Suprapubic skin (tissue), 4 donors: ENCODE measurements around the gene KSR1. TPM values are rescaled to one million over a fixed set of nuclear protein-coding genes. Genes with fewer than 3 reads are reported as not detected.

Experiments used
- DNase-seq, 2 donors: peaks; one replicate each; pipeline ENCODE4 v3.0.0-alpha.2; 2019; ENCODE audit warnings: low spot score in 2 of 2
- H3K27ac ChIP-seq: fragments of 200-600 bp; sonication (generic); one replicate; pipeline ENCODE4 v1.5.1; 2019
- H3K27me3 ChIP-seq: fragments of 200-600 bp; sonication (generic); one replicate; pipeline ENCODE4 v1.5.1; 2019
- H3K36me3 ChIP-seq: fragments of 200-600 bp; sonication (generic); one replicate; pipeline ENCODE4 v1.5.1; 2019
- H3K4me1 ChIP-seq: fragments of 200-600 bp; sonication (generic); one replicate; pipeline ENCODE4 v1.5.1; 2019
- H3K4me3 ChIP-seq: fragments of 200-600 bp; sonication (generic); one replicate; pipeline ENCODE4 v1.5.1; 2019; ENCODE audit warnings: mild to moderate bottlenecking
- H3K9me3 ChIP-seq: fragments of 200-600 bp; sonication (generic); one replicate; pipeline ENCODE4 v1.5.1; 2019
- EP300 ChIP-seq: sonication (generic); formaldehyde crosslinking; IDR thresholded peaks from one replicate; pipeline ENCODE4 v1.6.1; 2017; ENCODE audit warnings: antibody characterized with exemption
- POLR2A ChIP-seq, 2 donors: fragments of 450-650 bp; IDR thresholded peaks; one replicate each; pipeline ENCODE4 v1.6.1; 2017; ENCODE audit warnings: antibody characterized with exemption in 2 of 2, mild to moderate bottlenecking in 2 of 2, moderate library complexity in 2 of 2
- POLR2AphosphoS5 ChIP-seq, 3 donors: sonication (generic); formaldehyde crosslinking; IDR thresholded peaks; one replicate each; pipeline ENCODE4 v1.6.1; 2017; ENCODE audit warnings: antibody characterized with exemption in 3 of 3
- WGBS: methylation state at CpG from one replicate; pipeline ENCODE4 v1.1.5; 2018; 5-methylcytosine and 5-hydroxymethylcytosine counted together
- total RNA-seq, 4 donors: library from RNA; depleted of rRNA; stranded (reverse); fragments of >200 nt; gene quantifications; one replicate each; pipeline ENCODE4 v1.1.0, GENCODE V29; 2016
- TF ChIP-seq, protein P1 (sequence below), 2 donors: fragments of 200-600 bp in 1 of 2; fragments of 450-650 bp in 1 of 2; sonication (generic) in 1 of 2; IDR thresholded peaks; one replicate each; pipeline ENCODE4 v1.5.1; 2016 to 2019; ENCODE audit warnings: antibody characterized with exemption in 2 of 2, mild to moderate bottlenecking in 1 of 2, moderate library complexity in 1 of 2

KSR1 gene
- total RNA-seq, 4 donors from 2014 or later = 38.1 to 54.0 (median 49.5) TPM

- H3K9me3 ChIP-seq = no peaks in the 10 kb centered on the region
- H3K4me1 ChIP-seq = peaks cover 40% of the 10 kb centered on the region
- no peaks in the 10 kb centered on the region for H3K27me3 ChIP-seq
- TF ChIP-seq, protein P1, sequence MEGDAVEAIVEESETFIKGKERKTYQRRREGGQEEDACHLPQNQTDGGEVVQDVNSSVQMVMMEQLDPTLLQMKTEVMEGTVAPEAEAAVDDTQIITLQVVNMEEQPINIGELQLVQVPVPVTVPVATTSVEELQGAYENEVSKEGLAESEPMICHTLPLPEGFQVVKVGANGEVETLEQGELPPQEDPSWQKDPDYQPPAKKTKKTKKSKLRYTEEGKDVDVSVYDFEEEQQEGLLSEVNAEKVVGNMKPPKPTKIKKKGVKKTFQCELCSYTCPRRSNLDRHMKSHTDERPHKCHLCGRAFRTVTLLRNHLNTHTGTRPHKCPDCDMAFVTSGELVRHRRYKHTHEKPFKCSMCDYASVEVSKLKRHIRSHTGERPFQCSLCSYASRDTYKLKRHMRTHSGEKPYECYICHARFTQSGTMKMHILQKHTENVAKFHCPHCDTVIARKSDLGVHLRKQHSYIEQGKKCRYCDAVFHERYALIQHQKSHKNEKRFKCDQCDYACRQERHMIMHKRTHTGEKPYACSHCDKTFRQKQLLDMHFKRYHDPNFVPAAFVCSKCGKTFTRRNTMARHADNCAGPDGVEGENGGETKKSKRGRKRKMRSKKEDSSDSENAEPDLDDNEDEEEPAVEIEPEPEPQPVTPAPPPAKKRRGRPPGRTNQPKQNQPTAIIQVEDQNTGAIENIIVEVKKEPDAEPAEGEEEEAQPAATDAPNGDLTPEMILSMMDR (IDR thresholded peaks at IDR 0.05) = no peak
- TF ChIP-seq POLR2AphosphoS5 (IDR thresholded peaks at IDR 0.05) = no peak
- no peak for TF ChIP-seq POLR2A (IDR thresholded peaks at IDR 0.05)
- TF ChIP-seq EP300 = no peak
- H3K27ac ChIP-seq = no peak overlapping the region
- WGBS = 58% methylated on average over 11 of the region's 12 CpGs
- H3K4me3 ChIP-seq = no peak overlapping the region
- no peaks in the 10 kb centered on the region for H3K36me3 ChIP-seq
- DNase-seq = no peak
Measured at GRCh38 chr17:27502526-27503324, 46.5 kb downstream of the KSR1 start.

- H3K27ac ChIP-seq = no peak overlapping the region
- WGBS = 93% methylated on average over 8 of the region's 8 CpGs
Measured at GRCh38 chr17:27503611-27504010, 47.4 kb downstream of the KSR1 start.

DNA sequence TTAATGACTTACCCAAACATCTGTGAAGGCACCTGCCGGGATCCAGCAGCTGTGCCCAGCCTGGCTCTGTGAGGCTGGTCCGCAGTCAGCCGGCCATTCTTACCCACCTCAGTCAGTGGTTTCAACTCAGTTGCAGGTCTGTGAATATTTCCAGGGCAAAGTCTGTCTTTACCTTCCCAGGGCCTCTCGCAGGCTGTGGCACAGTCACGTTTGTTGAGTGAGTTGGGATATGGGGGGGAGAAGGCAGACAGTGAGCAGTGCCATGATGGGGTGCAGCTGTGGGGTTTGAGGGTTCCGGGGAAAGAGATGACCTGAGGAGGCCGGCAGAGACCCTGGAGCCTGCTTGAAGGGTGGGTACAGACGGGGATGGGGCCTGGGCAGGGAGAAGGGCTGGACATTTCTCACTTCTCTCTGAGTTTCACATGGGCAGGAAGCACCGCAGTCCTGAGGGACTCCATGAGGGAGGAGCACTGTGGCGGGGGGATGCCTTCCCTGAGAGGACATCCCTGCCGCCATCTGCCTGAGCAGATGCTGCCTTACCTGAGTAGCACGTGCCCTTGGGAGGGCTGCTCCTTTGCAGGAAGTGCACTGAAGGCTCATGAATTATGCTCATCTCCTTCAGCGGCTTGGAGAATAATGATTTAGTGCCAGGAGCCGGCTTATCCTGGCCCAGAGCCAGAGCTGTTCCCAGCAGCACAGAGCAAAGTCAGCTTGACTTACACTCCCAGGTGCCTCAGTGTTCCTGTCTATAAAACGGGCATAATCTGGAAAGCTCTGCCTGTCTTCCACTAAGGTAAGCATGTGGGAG lies 48.1 kb downstream of the KSR1 start:
- TF ChIP-seq POLR2A (IDR thresholded peaks at IDR 0.05) = no peak
- TF ChIP-seq EP300 = no peak
- TF ChIP-seq POLR2AphosphoS5 (IDR thresholded peaks at IDR 0.05) = no peak
- TF ChIP-seq, protein P1 (IDR thresholded peaks at IDR 0.05) = no peak
- Histone ChIP-seq H3K4me3 (no peak overlapping the region), H3K4me1 (peaks cover 23% of the 10 kb centered on the region), H3K27me3 (no peaks in the 10 kb centered on the region), H3K27ac (no peak overlapping the region), H3K36me3 (no peaks in the 10 kb centered on the region), H3K9me3 (no peaks in the 10 kb centered on the region)
- DNase-seq = no peak
- 69% methylated on average over 14 of the region's 15 CpGs for WGBS

More at GRCh38 chr17:27503611-27504010, 47.4 kb downstream of the KSR1 start:
- peaks cover 31% of the 10 kb centered on the region for H3K4me1 ChIP-seq
- TF ChIP-seq EP300 = no peak
- TF ChIP-seq, protein P1 (IDR thresholded peaks at IDR 0.05) = no peak
- no peak for TF ChIP-seq POLR2A (IDR thresholded peaks at IDR 0.05)
- no peak for TF ChIP-seq POLR2AphosphoS5 (IDR thresholded peaks at IDR 0.05)
- no peaks in the 10 kb centered on the region for H3K36me3 ChIP-seq
- DNase-seq = no peak
- H3K4me3 ChIP-seq = no peak overlapping the region
- no peaks in the 10 kb centered on the region for H3K9me3 ChIP-seq
- H3K27me3 ChIP-seq = no peaks in the 10 kb centered on the region

DNA sequence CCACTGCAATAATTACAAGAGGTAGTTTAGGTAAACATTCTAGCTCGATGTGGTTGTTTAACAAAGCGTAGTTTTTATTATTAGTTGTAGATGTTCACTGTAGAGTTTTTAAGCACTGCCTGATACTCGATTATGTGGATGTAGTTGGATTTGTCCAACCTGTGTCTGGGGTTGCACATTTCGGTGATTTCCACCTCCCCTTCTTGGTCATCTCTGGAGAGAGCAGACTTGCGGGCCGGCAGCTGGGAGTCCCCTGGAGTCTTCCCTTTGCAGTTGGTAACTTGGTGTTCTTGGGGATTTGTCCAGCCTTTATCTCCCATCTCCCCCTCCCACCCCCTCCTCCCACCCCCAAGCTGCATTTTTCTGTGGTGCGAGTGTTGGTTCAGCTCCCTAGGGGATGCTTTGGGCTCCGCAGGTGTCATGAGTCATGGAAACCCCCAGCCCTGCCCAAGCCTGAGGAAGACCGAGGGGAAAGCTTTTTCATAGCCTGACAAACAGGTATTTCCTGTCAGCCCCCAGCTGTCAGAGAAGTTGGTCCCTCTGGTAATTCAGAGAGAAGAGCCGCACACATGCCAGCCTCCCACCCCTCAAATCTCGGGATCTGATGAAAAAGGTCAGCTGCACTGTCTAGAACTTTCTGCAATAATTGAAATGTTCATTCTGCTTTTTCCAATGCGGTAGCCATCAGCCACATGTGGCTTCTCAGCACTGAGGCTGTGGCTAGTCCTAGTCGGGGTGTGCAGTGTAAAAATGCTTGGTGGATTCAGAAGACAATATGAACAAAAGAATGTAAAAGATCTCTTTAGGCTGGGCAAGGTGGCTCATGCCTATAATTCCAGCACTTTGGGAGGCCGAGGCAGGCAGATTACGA lies 50.3 kb downstream of the KSR1 start:
- Histone ChIP-seq H3K36me3 (no peaks in the 10 kb centered on the region), H3K4me3 (no peak overlapping the region), H3K27me3 (no peaks in the 10 kb centered on the region), H3K9me3 (no peaks in the 10 kb centered on the region), H3K4me1 (peaks cover 16% of the 10 kb centered on the region), H3K27ac (no peak overlapping the region)
- no peak for DNase-seq
- WGBS = 65% methylated on average over 15 of the region's 15 CpGs
- TF ChIP-seq POLR2AphosphoS5 (IDR thresholded peaks at IDR 0.05) (no peak), POLR2A (IDR thresholded peaks at IDR 0.05) (no peak), EP300 (no peak)
- TF ChIP-seq, protein P1 (IDR thresholded peaks at IDR 0.05) = no peak
